Stimulated activated CD8-positive, alpha-beta memory T cell treated with anti-CD3 and anti-CD28 coated beads, Interleukin-12 subunit alpha, Interleukin-12 subunit beta, amount 100 ng/mL, for 1 hour (primary cell): ENCODE measurements around the gene AMER3.
"Not testable (repeated sequence)": the region's sequence is repeated elsewhere in the genome, so short reads cannot be mapped to it uniquely, and the experiment has no call there.

Experiments used
- DNase-seq: peaks from one replicate; pipeline ENCODE4 v3.0.0-alpha.2; 2020; ENCODE audit warnings: low read depth

The AMER3 gene

GRCh38 chr2:130755256-130756052, at the start of gene AMER3:
TSS of gene AMER3 (plus strand) at chr2:130755540. CDS start at chr2:130762073, 6,533 bp downstream.
- no peak for DNase-seq

DNA sequence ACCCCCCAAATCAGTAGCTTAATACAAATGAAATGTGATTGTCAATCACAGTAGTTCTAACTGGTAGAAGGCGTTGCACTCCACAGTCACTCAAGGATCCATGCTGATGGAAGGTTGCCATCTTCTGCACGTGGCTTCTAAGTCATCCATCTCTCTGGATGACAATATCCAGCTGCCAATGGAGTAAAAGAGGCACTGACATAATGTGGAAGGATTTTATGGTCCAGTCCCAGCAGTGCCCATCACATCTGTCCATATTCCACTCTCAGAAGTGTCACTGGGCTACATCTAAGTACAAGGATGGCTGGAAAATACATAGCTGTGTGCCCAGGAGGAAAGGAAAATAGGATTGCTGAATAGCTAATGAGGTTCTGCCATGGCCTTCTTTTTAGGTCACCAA, 40.5 kb upstream of the AMER3 start:
- not testable (repeated sequence) for DNase-seq

- no peak for DNase-seq
These were observed 35.3 kb upstream of the AMER3 start for GRCh38 chr2:130720036-130720435.

DNA sequence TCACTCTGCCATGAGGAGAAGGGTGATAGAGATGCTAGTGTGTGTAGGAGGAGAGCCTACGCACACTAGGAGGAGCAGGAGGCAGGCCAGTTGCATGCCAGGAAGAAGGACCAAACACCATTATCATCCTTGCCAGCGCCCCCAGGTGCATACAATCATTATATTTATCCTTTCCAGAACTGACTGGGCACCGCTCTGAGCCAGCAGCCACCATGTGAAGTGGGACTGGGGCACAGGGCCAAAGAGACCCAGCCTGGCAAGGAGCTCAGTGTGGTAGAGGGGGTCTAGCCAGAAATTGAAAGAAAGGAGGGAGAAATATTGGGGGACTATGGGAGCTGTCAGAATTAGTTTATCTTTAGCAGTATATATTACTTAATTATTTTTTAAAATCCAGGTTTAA, 34.8 kb upstream of the AMER3 start:
- DNase-seq = no peak

GRCh38 chr2:130724455-130724854, 30.9 kb upstream of the AMER3 start:
- no peak for DNase-seq

DNA sequence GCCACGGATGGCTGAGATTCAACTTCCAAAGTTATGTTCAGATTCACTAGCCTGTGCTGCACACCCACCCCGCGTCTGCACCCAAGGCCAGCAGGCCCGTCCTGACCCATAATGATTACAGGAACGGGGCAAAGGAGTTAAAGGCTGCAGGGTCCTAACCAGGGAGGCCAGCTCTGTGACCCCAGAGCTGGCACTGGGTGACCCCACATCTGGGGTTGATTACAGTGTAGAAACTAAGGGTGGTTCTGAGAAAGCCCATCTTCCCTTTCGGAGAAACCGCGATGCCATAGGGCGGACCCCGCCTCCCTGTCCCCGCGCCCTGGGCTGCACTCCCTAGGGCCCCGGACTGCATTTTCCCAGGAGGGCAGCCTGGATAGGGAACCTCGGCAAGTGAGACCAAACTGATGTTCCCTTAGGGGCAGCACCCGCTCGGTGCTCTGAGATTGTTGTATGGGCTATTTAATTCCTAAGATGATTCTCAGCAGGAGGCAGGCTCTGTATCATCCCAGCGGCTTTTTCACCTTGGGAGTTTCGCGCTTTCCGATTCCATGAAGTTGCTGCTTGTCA, 28.6 kb upstream of the AMER3 start:
- no peak for DNase-seq

GRCh38 chr2:130727286-130727924, 27.9 kb upstream of the AMER3 start:
- DNase-seq = peak; percentile 79

DNA sequence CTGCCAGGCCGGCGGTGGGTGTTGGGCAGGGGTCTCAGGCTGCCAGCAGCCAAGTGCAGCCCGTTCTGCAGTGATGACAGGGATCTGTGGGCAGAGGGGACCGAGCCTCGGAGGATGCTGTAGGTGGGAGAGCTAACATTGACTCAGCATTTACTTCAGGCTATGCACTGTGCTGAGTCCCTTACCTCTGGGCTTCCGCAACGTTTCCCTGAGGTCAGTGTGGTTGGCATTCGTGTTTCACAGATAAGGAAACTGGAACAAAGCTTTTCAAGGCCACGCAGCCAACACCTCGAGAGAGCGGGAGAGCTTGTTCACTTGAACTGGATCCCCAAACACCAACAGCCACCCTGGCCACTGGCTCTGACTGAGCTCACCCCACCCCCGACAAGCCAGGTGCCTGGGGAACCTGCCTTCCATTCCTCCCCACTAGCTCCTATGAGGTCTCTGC, 27.3 kb upstream of the AMER3 start:
- peak; percentile 5 for DNase-seq

- no peak for DNase-seq
These were observed 26.6 kb upstream of the AMER3 start, which contains the start of gene GPR148 for GRCh38 chr2:130728549-130729316. TSS of gene GPR148 (plus strand) at chr2:130729070. CDS start at chr2:130729152, 82 bp downstream.

- no peak for DNase-seq
These were observed 25.7 kb upstream of the AMER3 start for GRCh38 chr2:130729322-130730299.

DNA sequence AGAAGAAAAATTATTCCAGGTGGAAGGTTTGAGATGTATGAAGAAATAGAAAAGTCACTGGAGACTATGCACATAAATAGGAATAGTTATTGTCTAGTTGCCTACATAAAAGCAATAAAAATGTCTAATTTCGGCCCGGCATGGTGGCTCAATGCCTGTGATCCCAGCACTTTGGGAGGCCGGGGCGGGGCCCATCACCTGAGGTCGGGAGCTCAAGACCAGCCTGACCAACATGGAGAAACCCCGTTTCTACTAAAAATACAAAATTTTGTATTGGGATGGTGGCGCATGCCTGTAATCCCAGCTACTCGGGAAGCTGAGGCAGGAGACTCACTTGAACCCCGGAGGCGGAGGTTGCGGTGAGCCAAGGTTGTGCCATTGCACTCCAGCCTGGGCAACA, 23.1 kb upstream of the AMER3 start:
- DNase-seq = not testable (repeated sequence)

GRCh38 chr2:130735200-130735599, 20.1 kb upstream of the AMER3 start:
- no peak for DNase-seq

DNA sequence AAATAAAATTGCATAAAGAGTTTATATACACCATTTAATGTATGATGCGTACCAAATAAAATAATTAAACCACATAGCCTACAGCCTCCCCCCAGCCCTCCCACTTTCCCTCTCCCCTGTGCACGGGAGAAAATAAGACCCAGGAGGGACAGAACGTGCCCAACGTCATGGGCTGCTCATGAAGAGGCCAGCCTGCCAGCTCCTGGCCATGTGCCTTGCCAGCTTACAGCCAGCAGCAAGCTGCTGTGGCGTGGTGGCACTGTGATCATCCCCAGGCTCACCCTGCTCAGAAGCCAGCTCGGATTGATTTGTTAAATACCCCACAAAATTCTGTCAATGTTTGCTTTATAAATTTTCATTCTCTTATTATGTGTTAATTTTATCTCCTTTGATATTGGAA, 18.9 kb upstream of the AMER3 start:
- DNase-seq = no peak

DNA sequence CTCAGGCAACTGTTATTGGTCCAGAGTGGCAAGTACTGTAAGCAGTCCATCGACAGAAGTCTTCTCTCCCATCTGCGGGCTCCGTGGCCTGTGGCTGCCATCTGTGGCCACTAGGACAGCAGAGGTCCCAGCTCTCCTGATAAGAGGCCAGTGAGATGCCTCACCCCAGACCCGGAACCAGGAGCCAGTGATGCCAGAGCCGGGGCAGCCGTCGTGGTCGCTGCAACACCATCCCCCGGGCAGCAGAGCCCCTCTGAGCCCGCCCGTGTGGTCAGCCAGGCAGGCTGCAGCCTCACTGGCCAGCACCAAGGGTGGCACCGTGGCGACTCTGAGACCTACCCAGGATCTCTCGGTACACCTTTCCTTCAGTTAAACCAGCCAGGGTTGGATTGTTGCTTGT, 17.7 kb upstream of the AMER3 start:
- DNase-seq = no peak

GRCh38 chr2:130740671-130741070, 14.7 kb upstream of the AMER3 start:
- DNase-seq = no peak

- no peak for DNase-seq
These were observed 12.1 kb upstream of the AMER3 start for GRCh38 chr2:130743278-130743677.

DNA sequence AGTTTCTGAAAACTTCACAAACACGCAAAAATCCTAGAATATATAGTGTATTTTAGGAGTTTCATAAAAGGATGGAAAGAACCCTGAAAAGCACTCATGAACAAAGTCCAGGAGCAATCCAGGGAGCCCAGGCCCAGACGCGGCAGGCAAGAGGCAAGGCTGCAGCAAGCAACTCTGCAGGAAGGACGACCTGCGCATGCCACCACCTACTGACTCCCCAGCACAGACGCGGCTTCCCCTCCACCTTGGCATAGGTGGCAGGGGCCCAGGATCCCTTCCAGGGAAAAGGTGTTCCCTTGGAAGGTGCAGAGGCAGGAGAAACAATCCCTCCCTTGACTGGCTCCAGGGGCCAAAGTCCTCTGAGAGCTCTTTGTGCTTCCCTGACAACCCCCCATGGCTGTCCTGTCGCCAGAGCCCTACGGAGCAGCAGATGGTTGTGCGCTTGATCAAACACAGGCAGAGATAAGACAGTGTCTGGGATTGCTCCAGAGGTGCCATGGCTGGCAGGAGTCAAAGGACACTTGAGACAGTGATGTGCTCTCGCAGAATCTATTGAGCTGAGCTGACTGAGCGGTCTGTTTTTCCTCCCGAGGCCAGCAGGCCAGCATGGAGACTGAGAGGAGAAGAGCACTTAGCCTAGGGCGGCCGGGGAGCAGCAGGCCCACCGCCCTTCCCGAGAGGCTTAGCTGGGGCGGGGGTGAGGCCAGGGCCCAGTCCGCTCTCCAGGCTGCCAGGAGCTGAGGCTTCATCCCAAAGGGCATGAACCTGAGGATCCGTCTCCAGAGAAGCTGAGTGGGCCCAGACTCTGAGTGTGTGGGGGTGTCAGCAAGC, 10.8 kb upstream of the AMER3 start:
- no peak for DNase-seq

DNA sequence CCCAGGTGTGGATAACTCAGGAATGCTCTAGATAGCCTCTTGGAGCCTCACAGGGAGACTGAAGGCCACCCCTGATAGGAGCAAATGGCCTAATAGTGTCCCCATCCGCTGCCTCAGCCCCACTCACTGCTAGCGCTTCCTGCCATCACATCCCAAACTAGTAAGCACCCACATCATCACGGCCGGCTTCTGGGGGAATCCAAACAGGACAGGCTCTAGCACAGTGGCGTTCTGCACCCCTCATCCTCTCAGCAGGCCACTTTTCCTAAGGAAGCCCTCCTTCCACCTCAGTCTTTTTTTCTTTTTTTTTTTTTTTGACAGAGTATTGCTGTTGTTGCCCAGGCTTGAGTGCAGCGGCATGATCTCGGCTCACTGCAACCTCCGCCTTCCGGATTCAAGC, 6.3 kb upstream of the AMER3 start:
- DNase-seq = no peak

- DNase-seq = no peak
These were observed 5.7 kb upstream of the AMER3 start for GRCh38 chr2:130749641-130750040.

DNA sequence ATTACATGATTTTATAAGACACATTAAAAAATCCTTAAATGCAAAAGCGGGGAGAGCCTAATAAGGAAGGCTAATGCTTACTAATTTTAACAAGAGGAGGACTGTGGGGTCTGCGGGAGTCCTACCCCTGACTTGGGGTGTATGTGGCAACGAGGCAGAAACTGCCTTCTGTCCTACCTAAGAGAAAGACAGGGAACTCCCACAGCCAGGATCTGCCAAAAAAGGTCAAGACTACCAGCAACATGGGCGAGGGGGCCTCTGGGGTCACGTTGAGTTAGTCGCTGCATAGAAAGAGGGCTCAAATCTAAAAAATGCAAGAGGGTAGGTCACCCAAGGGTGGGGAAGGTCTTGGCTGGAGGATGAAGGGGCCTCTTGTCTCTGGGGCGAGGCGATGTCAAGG, 529 bp upstream of the AMER3 start:
- no peak for DNase-seq
